HL-60/S4 treated with retinoic acid at 250 ng/mL for 4 days and 3 days (cell line): ENCODE results near the gene CAMK2N2.

Source experiments
- in situ Hi-C: fragments of 300-500 bp; cut with MboI; formaldehyde crosslinking; loops from 2 replicates; pipeline ENCODE4 v1.7.0; 2022; ENCODE audit warnings: low sequenced_read_pairs

The CAMK2N2 gene

GRCh38 chr3:184241447-184242296 lies 19.7 kb downstream of the CAMK2N2 start:
- in situ Hi-C loops = no loop called here

GRCh38 chr3:184241141-184241446 lies 20.3 kb downstream of the CAMK2N2 start:
- in situ Hi-C loops = no loop called here

GRCh38 chr3:184240384-184241140 lies 20.8 kb downstream of the CAMK2N2 start:
- in situ Hi-C loops = no loop called here

GRCh38 chr3:184239708-184240107 lies 21.6 kb downstream of the CAMK2N2 start:
- in situ Hi-C loops = no loop called here

- in situ Hi-C loops = no loop called here
These were observed 22.1 kb downstream of the CAMK2N2 start for GRCh38 chr3:184239221-184239620.

GRCh38 chr3:184238246-184238818 lies 23.0 kb downstream of the CAMK2N2 start:
- in situ Hi-C loops = no loop called here

- in situ Hi-C loops = no loop called here
These were observed 23.5 kb downstream of the CAMK2N2 start for GRCh38 chr3:184237807-184238206.

GRCh38 chr3:184237211-184237610 lies 24.1 kb downstream of the CAMK2N2 start:
- in situ Hi-C loops = no loop called here

GRCh38 chr3:184236636-184237035 lies 24.7 kb downstream of the CAMK2N2 start:
- in situ Hi-C loops = no loop called here

- in situ Hi-C loops = no loop called here
These were observed 25.3 kb downstream of the CAMK2N2 start for GRCh38 chr3:184236033-184236410.

GRCh38 chr3:184235381-184236032 lies 25.8 kb downstream of the CAMK2N2 start:
- in situ Hi-C loops = no loop called here

- in situ Hi-C loops = no loop called here
These were observed 26.5 kb downstream of the CAMK2N2 start for GRCh38 chr3:184234671-184235380.

- in situ Hi-C loops = no loop called here
These were observed 27.1 kb downstream of the CAMK2N2 start for GRCh38 chr3:184234224-184234623.

GRCh38 chr3:184233127-184233843 lies 28.1 kb downstream of the CAMK2N2 start:
- in situ Hi-C loops = no loop called here

- in situ Hi-C loops = no loop called here
These were observed 29.7 kb downstream of the CAMK2N2 start for GRCh38 chr3:184231671-184232070.

GRCh38 chr3:184230603-184231528 lies 30.5 kb downstream of the CAMK2N2 start:
- in situ Hi-C loops = no loop called here

GRCh38 chr3:184230081-184230602 lies 31.2 kb downstream of the CAMK2N2 start:
- in situ Hi-C loops = no loop called here

- in situ Hi-C loops = no loop called here
These were observed 31.8 kb downstream of the CAMK2N2 start, which contains the start of gene VWA5B2 for GRCh38 chr3:184229394-184230080. VWA5B2 (plus strand) TSS chr3:184229585; CDS start chr3:184230529, 944 bp downstream.
